HG03469 (cell line): ENCODE data around the gene ATOSB.

ENCODE experiments used
- ATAC-seq: cut with Tn5 transposase; IDR thresholded peaks from one replicate; pipeline ENCODE4 v1.9.1; 2021; ENCODE audit warnings: mild to moderate bottlenecking, moderate library complexity, moderate number of reproducible peaks; ENCODE audit not compliant: unreplicated experiment

Gene ATOSB

DNA sequence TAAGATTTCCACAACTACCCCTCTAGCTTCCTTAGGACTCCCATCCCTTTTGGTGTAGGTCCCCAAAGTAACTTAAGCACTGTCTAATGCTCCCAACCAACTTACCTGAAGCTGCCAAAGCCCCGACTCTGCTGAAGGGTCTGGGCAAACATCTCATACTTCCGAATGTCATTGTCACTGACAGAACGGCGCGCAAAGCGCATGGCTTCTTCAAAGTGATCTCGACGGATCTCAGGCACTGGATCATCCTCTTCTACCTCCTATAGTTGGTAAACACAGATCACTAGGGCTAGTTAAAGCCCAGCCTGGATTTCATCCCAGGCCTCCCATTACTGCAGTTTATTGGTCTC lies 58.4 kb downstream of the ATOSB start:
- ATAC-seq: no peak

GRCh38 chr9:35056571-35057270 lies 58.9 kb downstream of the ATOSB start:
- no peak for ATAC-seq

DNA sequence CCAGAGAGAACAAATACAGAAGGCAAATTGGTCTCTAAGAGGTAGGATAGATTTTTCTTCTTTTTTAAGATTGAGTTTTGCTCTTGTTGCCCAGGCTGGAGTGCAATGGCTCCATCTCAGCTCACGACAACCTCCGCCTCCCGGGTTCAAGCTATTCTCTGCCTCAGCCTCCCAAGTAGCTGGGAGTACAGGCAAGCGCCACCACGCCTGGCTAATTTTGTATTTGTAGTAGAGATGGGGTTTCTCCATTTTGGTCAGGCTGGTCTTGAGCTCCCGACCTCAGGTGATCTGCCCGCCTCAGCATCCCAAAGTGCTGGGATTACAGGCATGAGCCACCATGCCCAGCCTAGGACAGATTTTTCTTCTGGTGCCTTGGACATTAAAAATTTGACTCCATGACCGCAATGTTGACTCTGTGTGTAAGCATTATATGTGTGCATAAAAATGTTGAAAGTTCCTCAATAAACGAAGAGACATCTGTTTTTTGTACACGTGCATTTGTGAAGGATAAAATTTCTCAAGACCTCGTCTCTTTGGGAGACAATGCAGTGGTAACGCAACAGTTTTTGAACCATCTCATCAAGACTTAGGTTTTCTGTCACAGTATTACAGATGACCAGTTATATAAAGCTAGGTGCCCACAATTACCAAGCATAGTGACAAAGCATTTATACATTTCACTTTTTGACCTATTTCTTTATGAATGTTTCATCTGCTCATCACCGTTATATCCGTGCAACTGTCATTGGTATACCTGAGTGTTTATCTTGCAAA lies 60.6 kb downstream of the ATOSB start:
- no peak for ATAC-seq

GRCh38 chr9:35054185-35054835 lies 61.4 kb downstream of the ATOSB start:
- ATAC-seq: no peak
